Activated naive CD8-positive, alpha-beta T cell treated with anti-CD3 and anti-CD28 coated beads, Interleukin-2, amount 50 U/mL, for 16 hours (primary cell): ENCODE results near the gene TMEM86B.
"Not testable (repeated sequence)": the region's sequence is repeated elsewhere in the genome, so short reads cannot be mapped to it uniquely, and the experiment has no call there.

Source experiments
- DNase-seq: peaks from one replicate; pipeline ENCODE4 v3.0.0-alpha.2; 2020; ENCODE audit warnings: low read depth, low spot score

The TMEM86B gene

GRCh38 chr19:55220525-55220924 is 8.0 kb downstream of the TMEM86B start:
- no peak for DNase-seq

GRCh38 chr19:55216461-55217198 is 11.9 kb downstream of the TMEM86B start:
- DNase-seq: no peak

- no peak for DNase-seq
These were observed 15.0 kb downstream of the TMEM86B start for GRCh38 chr19:55213547-55213946.

- DNase-seq: no peak
These were observed 16.1 kb downstream of the TMEM86B start for GRCh38 chr19:55212447-55212846.

- no peak for DNase-seq
These were observed 18.7 kb downstream of the TMEM86B start for GRCh38 chr19:55209693-55210472.

GRCh38 chr19:55208880-55209692 is 19.5 kb downstream of the TMEM86B start, which contains the start of gene PTPRH:
PTPRH (minus strand) TSS chr19:55209501; CDS start chr19:55209433, 68 bp downstream.
- no peak for DNase-seq

GRCh38 chr19:55206664-55207500 is 21.7 kb downstream of the TMEM86B start:
- no peak for DNase-seq

- DNase-seq: not testable (repeated sequence)
These were observed 26.4 kb downstream of the TMEM86B start for GRCh38 chr19:55202199-55202598.

- no peak for DNase-seq
These were observed 28.9 kb downstream of the TMEM86B start for GRCh38 chr19:55199620-55200204.

- no peak for DNase-seq
These were observed 29.9 kb downstream of the TMEM86B start for GRCh38 chr19:55198651-55199050.

GRCh38 chr19:55197528-55197927 is 31.0 kb downstream of the TMEM86B start:
- DNase-seq: no peak

GRCh38 chr19:55196803-55197202 is 31.8 kb downstream of the TMEM86B start:
- no peak for DNase-seq

GRCh38 chr19:55193481-55193880 is 35.1 kb downstream of the TMEM86B start:
- no peak for DNase-seq

- no peak for DNase-seq
These were observed 39.1 kb downstream of the TMEM86B start for GRCh38 chr19:55189403-55189835.

- no peak for DNase-seq
These were observed 39.9 kb downstream of the TMEM86B start for GRCh38 chr19:55188625-55189024.

GRCh38 chr19:55186080-55186479 is 42.5 kb downstream of the TMEM86B start:
- no peak for DNase-seq

GRCh38 chr19:55181740-55182139 is 46.8 kb downstream of the TMEM86B start:
- DNase-seq: no peak

- peak; percentile 42 for DNase-seq
These were observed 48.7 kb downstream of the TMEM86B start, which contains the start of gene SYT5 for GRCh38 chr19:55179606-55180484. SYT5 (minus strand) TSS chr19:55180289; CDS start chr19:55179041, 1,248 bp downstream.

- DNase-seq: peak; percentile 69
These were observed 49.6 kb downstream of the TMEM86B start for GRCh38 chr19:55178781-55179599.
